ENCODE measurements around the gene LIPJ. TPM values are rescaled to one million over a fixed set of nuclear protein-coding genes. Genes with fewer than 3 reads are reported as not detected.

Gene LIPJ
- total and polyA plus RNA-seq, 10 of the 15 experiments (the other 5 are each of a cell fraction or from before 2014, with no cell fraction given): 0.03 to 0.23 (median 0.08) TPM; not detected in 5

DNA sequence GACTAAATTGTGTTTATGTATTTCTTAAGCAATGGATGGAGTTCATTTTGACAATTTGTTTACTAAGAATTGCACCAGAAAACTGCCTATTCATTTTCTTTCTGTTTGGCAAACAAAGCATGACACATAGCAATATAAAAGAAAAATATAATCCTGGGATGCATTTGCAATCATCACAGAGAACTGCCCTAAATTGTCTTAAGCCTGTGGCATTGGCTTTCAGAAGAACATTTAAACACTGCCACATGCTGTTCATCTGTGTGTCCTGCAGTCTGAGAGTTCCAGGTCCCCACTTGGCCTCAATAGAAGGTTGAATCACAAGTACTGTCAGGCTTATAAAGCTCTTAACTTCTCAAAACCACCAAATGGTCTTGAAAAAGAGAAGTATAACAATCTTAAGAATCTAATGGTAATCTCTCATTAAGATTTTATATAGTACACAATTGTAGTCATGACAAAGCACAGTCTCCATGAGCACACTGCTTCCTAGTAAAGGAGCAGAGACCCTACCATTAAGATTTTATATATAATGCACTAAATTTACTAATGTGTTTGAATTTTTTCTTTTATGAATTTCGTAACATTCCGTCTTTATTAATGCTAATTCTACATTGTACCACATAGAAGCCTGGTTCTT lies 33.3 kb upstream of the LIPJ start (continued):
- TF ChIP-seq KLF5 (IDR thresholded peaks at IDR 0.05; ENCODE audit: partially characterized antibody) (no peak), SUPT20H (IDR thresholded peaks at IDR 0.05; ENCODE audit: borderline replicate concordance, control insufficient read depth, low read depth, low read length) (no peak), CBX5 (IDR thresholded peaks at IDR 0.05; ENCODE audit: low read depth) (0 out of 2 replicates have a peak, but pooled peaks have one; percentile 24), GABPA (IDR thresholded peaks at IDR 0.05; ENCODE audit: low read depth) (no peak), RUNX3 (IDR thresholded peaks at IDR 0.05; ENCODE audit: low read length) (peak; percentile 47; the same call in 1 of the 2 replicates), SMC3 (IDR thresholded peaks at IDR 0.05; ENCODE audit: borderline replicate concordance, low read length) (peak; percentile 95), NBN (IDR thresholded peaks at IDR 0.05) (no peak), MTA3 (IDR thresholded peaks at IDR 0.05; ENCODE audit: borderline replicate concordance, low read length) (no peak), MYC (IDR thresholded peaks at IDR 0.05; ENCODE audit: insufficient read depth, insufficient read length, insufficient replicate concordance, low read length, severe bottlenecking) (no peak), POU2F2 (IDR thresholded peaks at IDR 0.05; ENCODE audit: borderline replicate concordance, low read depth, low read length) (0 out of 3 replicates have a peak, but pooled peaks have one; percentile 13), SMARCA5 (IDR thresholded peaks at IDR 0.05) (0 out of 2 replicates have a peak, but pooled peaks have one; percentile 38), TCF12 (IDR thresholded peaks at IDR 0.05; ENCODE audit: low read depth, low read length) (no peak), YBX1 (IDR thresholded peaks at IDR 0.05) (no peak), IKZF1 (conservative IDR thresholded peaks at IDR 0.05) (no peak)
- TF ChIP-seq, protein P1, sequence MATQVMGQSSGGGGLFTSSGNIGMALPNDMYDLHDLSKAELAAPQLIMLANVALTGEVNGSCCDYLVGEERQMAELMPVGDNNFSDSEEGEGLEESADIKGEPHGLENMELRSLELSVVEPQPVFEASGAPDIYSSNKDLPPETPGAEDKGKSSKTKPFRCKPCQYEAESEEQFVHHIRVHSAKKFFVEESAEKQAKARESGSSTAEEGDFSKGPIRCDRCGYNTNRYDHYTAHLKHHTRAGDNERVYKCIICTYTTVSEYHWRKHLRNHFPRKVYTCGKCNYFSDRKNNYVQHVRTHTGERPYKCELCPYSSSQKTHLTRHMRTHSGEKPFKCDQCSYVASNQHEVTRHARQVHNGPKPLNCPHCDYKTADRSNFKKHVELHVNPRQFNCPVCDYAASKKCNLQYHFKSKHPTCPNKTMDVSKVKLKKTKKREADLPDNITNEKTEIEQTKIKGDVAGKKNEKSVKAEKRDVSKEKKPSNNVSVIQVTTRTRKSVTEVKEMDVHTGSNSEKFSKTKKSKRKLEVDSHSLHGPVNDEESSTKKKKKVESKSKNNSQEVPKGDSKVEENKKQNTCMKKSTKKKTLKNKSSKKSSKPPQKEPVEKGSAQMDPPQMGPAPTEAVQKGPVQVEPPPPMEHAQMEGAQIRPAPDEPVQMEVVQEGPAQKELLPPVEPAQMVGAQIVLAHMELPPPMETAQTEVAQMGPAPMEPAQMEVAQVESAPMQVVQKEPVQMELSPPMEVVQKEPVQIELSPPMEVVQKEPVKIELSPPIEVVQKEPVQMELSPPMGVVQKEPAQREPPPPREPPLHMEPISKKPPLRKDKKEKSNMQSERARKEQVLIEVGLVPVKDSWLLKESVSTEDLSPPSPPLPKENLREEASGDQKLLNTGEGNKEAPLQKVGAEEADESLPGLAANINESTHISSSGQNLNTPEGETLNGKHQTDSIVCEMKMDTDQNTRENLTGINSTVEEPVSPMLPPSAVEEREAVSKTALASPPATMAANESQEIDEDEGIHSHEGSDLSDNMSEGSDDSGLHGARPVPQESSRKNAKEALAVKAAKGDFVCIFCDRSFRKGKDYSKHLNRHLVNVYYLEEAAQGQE (IDR thresholded peaks at IDR 0.05; ENCODE audit: low read depth, low read length): no peak
- TF ChIP-seq, protein P2, sequence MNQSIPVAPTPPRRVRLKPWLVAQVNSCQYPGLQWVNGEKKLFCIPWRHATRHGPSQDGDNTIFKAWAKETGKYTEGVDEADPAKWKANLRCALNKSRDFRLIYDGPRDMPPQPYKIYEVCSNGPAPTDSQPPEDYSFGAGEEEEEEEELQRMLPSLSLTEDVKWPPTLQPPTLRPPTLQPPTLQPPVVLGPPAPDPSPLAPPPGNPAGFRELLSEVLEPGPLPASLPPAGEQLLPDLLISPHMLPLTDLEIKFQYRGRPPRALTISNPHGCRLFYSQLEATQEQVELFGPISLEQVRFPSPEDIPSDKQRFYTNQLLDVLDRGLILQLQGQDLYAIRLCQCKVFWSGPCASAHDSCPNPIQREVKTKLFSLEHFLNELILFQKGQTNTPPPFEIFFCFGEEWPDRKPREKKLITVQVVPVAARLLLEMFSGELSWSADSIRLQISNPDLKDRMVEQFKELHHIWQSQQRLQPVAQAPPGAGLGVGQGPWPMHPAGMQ (IDR thresholded peaks at IDR 0.05; ENCODE audit: borderline replicate concordance): no peak
- TF ChIP-seq, protein P3, sequence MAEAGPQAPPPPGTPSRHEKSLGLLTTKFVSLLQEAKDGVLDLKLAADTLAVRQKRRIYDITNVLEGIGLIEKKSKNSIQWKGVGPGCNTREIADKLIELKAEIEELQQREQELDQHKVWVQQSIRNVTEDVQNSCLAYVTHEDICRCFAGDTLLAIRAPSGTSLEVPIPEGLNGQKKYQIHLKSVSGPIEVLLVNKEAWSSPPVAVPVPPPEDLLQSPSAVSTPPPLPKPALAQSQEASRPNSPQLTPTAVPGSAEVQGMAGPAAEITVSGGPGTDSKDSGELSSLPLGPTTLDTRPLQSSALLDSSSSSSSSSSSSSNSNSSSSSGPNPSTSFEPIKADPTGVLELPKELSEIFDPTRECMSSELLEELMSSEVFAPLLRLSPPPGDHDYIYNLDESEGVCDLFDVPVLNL (IDR thresholded peaks at IDR 0.05; ENCODE audit: low read depth, low read length): no peak
- TF ChIP-seq, protein P4, sequence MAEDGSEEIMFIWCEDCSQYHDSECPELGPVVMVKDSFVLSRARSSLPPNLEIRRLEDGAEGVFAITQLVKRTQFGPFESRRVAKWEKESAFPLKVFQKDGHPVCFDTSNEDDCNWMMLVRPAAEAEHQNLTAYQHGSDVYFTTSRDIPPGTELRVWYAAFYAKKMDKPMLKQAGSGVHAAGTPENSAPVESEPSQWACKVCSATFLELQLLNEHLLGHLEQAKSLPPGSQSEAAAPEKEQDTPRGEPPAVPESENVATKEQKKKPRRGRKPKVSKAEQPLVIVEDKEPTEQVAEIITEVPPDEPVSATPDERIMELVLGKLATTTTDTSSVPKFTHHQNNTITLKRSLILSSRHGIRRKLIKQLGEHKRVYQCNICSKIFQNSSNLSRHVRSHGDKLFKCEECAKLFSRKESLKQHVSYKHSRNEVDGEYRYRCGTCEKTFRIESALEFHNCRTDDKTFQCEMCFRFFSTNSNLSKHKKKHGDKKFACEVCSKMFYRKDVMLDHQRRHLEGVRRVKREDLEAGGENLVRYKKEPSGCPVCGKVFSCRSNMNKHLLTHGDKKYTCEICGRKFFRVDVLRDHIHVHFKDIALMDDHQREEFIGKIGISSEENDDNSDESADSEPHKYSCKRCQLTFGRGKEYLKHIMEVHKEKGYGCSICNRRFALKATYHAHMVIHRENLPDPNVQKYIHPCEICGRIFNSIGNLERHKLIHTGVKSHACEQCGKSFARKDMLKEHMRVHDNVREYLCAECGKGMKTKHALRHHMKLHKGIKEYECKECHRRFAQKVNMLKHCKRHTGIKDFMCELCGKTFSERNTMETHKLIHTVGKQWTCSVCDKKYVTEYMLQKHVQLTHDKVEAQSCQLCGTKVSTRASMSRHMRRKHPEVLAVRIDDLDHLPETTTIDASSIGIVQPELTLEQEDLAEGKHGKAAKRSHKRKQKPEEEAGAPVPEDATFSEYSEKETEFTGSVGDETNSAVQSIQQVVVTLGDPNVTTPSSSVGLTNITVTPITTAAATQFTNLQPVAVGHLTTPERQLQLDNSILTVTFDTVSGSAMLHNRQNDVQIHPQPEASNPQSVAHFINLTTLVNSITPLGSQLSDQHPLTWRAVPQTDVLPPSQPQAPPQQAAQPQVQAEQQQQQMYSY (CRISPR knock-in tag; IDR thresholded peaks at IDR 0.05): no peak
- TF ChIP-seq, protein P5, sequence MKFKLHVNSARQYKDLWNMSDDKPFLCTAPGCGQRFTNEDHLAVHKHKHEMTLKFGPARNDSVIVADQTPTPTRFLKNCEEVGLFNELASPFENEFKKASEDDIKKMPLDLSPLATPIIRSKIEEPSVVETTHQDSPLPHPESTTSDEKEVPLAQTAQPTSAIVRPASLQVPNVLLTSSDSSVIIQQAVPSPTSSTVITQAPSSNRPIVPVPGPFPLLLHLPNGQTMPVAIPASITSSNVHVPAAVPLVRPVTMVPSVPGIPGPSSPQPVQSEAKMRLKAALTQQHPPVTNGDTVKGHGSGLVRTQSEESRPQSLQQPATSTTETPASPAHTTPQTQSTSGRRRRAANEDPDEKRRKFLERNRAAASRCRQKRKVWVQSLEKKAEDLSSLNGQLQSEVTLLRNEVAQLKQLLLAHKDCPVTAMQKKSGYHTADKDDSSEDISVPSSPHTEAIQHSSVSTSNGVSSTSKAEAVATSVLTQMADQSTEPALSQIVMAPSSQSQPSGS (IDR thresholded peaks at IDR 0.05; ENCODE audit: low read length): 0 out of 2 replicates have a peak, but pooled peaks have one; percentile 17
